Stimulated activated CD4-positive, alpha-beta T cell treated with anti-CD3 and anti-CD28 coated beads, TNF-alpha, amount 100 ng/mL, for 4 hours (primary cell): ENCODE measurements around the gene BBC3.
"Not testable (repeated sequence)": the region's sequence is repeated elsewhere in the genome, so short reads cannot be mapped to it uniquely, and the experiment has no call there.

Experiments
- DNase-seq, 3 experiments: peaks; one replicate each; pipeline ENCODE4 v3.0.0-alpha.2; 2020; ENCODE audit warnings: low read depth in 3 of 3

The BBC3 gene, protein sequence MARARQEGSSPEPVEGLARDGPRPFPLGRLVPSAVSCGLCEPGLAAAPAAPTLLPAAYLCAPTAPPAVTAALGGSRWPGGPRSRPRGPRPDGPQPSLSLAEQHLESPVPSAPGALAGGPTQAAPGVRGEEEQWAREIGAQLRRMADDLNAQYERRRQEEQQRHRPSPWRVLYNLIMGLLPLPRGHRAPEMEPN

DNA sequence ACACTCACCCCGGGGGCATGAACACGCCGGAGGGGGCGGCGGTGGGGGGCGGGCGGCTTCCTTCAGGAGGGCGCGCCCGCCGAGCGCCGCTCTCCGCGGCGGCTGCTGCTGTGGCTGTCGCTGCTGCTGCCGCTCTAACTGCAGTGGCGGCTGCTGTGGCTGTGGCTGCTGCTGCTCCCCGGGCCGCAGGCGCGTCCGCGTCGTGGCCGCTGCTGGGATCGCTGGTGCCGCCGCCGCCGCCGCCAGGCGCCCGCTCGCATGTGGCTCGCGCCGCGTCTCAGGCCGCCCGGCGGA, at the start of gene BBC3:
BBC3 (minus strand) TSS at position 279 of the 294 bp plus-strand sequence. CDS start 2,768 bp downstream, outside the sequence.
- DNase-seq: no peak

GRCh38 chr19:47280183-47280797, 49.3 kb upstream of the BBC3 start:
- DNase-seq: peak in 2 of 3 experiments; percentile 33 to 38

GRCh38 chr19:47276513-47276912, 45.5 kb upstream of the BBC3 start:
- not testable (repeated sequence) for DNase-seq

- no peak for DNase-seq
These were observed 44.9 kb upstream of the BBC3 start for GRCh38 chr19:47275791-47276461.

- no peak for DNase-seq
These were observed 44.1 kb upstream of the BBC3 start for GRCh38 chr19:47274891-47275761.

- DNase-seq: peak; percentile 99 to 100 (median 100)
These were observed 43.3 kb upstream of the BBC3 start, which contains the start of gene INAFM1 for GRCh38 chr19:47274071-47274890. TSS of gene INAFM1 (plus strand) at chr19:47274885. CDS start at chr19:47274920, 35 bp downstream.

DNA sequence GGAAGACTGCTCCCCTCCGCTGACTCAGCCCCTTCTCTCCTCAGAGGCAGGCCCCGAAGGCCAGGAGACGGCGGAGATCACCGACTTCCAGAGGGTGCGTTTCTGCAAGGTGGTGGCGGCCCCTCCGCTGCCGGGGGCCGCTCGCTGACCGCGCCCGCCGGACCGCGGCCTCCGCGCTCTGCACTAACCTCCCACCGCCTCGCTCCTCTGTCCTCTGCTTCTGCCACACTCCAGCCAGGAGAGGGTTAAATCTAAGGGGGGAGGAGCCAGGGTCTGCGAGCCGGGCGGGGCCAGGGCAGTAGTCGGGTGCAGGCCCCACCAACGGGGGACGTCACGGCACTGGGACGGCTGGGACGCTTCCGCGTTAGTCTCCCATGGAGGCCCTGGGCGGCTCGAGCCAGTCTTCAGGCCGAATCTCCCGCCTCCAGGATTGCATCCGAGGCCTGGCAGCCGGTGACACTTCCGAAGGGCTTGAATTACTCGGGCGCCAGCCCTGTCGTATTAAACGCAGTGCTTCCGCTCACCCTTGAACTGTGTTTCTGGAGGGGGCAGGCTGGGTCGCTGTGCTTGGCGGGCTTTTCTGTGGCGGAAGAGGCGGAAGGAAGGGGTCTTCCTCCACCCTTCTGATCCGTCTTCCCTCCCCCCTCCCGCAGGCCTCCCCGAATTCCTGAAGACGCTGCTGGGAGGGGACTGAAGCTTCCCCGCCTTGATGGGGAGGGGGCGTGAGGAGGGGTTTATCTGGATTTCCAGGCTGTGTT, 42.5 kb upstream of the BBC3 start:
- DNase-seq: peak; percentile 82 to 85 (median 83)

DNA sequence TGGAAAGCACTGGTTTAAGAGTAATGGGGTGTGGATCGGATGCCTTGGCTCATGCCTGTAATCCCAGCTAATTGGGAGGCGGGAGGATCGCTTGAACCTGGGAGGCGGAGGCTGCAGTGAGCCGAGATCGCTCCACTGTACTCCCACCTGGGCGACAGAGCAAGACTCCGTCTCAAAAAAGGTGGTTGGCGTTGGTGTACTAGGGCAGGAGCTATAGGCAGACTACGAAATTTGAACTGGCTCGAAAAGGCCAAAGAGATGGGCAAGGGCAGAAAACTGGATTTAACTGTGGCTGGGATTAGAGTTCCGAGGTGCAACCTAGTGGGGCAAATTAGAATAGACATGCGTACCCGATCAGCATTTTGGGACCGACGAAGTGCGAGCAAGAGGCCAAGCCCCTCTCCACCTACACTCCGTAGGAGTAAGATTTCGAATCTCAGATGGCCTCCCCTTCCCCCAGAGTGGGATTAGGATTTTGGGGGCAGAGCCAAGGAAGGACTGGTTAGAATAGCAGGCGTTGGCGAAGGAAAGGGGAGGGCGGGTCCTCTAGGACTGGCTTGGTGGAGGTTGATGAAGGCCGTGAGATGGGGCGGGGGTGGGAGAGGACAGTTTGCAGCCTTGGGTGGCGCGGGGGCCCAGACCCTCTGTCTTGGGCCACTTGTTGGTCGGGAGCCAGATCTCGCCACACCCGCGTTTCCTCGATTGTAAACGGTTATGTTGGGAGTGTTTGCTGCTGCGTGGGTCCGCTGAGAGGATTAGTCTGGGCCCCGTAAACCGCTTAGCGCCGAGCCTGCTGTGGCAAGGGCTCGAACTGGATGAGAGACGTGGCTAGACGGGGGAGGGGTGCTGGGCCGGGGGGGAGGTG, 41.7 kb upstream of the BBC3 start:
- DNase-seq: peak in 1 of 3 experiments; percentile 45

GRCh38 chr19:47271949-47272348, 41.0 kb upstream of the BBC3 start:
- no peak for DNase-seq

- no peak for DNase-seq
These were observed 39.4 kb upstream of the BBC3 start for GRCh38 chr19:47270408-47270807.

DNA sequence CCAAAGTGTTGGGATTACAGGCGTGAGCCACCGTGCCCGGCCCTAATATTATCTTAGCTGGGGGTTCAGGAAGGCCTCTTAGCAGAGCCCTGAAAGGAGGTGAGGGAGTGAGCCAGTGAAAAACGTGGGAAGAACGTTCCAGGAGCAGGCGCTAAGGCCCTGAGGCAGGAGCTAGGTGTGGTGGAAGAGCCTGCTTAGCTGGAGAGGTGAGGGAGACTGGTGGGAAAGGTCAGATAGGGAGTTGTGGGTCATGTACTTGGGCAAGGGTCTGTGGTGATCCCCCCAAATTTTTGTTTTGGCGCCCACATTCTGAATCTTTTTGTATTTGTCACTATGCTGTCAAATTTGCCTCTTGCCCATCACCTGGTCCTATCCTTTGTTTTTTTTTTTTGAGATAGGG, 38.6 kb upstream of the BBC3 start:
- no peak for DNase-seq

- DNase-seq: no peak
These were observed 37.0 kb upstream of the BBC3 start for GRCh38 chr19:47268028-47268427.

GRCh38 chr19:47267350-47267759, 36.4 kb upstream of the BBC3 start:
- no peak for DNase-seq

DNA sequence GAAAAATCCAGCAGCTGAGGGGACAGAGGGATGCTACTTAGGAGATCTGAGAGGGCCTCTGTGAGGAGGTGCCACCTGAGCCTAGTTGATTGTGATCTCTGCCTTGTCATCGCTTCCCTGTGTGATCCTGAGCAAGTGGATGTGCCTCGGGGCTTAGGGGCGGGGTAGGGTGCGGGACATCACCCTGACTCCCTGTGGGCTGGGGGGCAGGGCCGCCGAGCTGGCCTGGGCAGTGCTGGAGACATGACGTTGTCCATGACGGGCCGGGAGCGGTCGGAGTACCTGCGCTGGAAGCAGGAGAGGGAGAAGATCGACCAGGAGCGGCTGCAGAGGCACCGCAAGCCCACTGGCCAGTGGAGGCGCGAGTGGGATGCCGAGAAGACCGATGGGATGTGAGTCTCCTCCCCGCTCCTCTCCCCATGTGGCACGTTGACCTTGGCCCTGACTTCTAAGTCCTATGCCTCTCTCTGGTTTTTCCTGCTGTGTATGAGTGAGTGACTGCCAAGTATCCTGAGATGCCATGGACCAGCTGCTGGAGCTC, 35.5 kb upstream of the BBC3 start:
- DNase-seq: no peak

- no peak for DNase-seq
These were observed 33.6 kb upstream of the BBC3 start for GRCh38 chr19:47264629-47265028.

DNA sequence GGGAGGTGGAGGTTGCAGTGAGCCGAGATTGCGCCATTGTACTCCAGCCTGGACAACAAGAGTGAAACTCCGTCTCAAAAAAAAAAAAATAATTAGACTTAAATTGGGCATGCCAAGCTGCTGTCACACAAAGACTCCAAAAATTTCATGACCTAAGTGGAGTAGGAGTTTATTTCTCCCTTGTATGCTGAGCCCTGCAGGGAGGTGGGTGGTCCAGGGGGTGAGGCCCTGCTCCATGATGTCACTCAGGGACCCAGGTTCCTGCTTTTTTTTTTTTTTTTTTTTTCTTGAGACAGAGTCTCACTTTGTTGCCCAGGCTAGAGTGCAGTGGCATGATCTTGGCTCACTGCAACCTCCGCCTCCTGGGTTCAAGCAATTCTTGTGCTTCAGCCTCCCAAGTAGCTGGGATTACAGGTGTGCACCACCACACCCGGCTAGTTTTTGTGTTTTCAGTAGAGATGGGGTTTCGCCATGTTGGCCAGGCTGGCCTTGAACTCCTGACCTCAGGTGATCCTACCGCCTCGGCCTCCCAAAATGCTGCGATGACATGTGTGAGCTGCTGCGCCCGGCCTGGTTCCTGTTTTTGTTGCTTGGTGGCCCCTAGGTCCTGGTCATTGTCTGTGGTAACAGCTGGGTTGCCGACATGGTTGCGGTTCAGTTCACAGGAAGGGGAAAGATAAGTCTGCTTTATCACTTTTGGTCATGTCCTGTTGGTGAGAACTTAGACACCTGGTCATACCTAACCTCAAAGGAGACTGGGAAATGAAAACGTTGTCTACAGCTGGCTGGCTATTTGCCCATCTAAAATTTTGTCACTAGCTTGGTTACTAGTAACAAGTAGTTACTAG, 31.2 kb upstream of the BBC3 start:
- DNase-seq: not testable (repeated sequence)

DNA sequence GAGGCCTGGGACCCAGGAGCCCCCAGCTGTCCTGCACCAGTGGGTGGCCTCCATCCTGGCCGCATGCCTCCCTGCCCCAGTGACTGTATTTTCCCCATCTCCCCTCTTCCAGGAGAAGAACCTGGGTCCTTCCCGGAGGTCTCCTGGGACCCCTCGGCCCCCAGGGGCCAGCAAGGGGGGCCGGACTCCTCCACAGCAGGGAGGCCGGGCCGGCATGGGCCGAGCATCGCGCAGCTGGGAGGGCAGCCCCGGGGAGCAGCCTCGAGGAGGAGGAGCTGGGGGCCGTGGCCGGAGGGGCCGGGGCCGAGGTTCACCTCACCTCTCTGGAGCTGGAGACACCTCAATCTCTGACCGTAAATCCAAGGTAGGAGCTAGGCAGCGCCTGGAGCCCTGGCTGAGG, 29.5 kb upstream of the BBC3 start:
- no peak for DNase-seq

DNA sequence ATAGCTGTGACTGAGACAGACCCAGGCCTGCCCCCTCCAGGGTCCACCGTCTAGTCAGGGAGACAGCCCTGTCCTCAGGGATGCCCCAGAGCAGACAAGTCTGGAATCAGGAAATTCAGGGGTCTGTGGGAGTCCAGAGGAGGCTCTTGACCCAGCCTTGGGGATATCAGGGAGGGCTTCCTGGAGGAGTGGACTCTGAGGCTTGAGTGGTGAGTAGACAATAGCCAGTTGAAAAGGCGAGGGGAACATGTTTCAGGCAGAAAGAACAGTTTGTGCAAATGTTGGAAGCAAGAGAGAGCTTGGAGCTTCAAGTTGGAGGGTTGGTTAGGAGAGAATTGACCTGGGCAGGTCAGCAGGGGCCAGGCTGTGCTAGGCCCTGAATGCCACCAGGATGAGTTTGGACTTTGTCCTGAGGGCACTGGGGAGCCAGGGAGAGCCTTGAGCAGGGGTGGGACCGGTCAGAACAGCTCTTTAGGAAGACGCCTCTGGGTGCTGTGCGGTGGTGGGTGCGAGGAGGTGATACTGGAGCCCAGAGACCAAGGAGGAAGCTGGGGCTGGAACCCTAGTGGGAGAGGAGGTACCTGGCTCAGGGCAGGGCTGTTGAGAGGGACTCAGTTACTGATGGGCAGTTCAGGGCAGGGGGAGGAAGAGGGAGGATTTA, 28.0 kb upstream of the BBC3 start:
- DNase-seq: no peak
